HUDEP-2 (cell line): ENCODE results near the gene MAP3K3.

Experiments used
- DNase-seq, 76 experiments: peaks; one replicate each; lab custom pipeline; 2025; ENCODE audit not compliant: unreplicated experiment in 76 of 76; lab: John Stamatoyannopoulos, UW

The MAP3K3 gene

DNA sequence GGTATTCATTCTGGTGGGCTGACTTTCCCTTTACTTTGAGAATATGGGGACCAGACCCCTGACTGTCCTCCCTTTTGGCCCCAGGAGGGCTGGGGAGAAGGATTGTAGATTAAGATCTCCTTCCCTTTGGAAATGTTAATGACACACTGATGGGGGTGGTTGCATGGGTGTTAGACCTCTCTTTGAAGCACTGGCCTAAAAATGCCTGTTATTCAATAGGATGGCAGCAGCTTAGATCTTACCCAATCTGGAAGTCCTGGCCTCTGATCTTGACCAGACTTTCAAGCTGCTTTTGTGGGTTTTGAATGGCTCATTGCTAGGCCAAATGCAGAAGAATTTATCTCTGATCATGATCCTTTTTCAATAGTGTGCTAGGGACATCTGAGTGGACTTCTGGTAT, 25.7 kb downstream of the MAP3K3 start:
- DNase-seq, result no peak

DNA sequence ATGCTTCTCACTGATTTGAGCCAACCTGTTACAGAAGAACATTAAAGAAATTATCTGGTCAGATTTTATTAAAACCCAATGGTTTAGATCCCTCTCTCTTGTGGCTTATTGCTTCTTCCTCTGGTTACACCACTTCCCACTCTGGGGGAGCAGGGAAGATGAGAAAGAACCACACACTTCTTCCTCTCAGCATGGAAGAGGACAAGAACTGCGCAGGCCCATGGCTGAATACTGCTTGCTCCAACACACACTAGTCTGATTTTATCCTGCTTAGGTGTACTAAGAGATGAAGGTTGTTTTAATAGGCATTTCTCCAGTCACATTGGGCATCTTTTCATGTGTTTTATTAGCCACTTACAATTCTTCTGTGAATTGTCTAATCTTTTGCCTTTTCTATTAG, 27.6 kb downstream of the MAP3K3 start:
- DNase-seq, result no peak

DNA sequence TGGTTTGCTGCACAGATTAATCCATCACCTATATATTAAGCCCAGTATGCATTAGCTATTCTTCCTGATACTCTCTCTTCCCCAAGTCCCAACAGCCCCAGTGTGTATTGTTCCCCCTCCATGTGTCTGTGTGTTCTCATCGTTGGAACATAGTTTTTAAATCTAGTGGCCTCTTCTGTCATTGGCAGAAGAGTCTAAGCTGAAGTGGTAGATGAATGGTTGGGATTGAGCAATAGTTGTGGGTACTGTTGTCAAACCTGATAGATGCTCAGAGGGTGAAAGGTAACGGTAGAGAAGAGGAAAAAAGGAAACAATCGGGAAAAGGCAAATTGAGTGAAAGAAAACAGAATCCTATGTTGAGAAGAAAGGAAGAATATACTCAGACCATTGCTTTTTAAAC, 29.9 kb downstream of the MAP3K3 start:
- no peak for DNase-seq

DNA sequence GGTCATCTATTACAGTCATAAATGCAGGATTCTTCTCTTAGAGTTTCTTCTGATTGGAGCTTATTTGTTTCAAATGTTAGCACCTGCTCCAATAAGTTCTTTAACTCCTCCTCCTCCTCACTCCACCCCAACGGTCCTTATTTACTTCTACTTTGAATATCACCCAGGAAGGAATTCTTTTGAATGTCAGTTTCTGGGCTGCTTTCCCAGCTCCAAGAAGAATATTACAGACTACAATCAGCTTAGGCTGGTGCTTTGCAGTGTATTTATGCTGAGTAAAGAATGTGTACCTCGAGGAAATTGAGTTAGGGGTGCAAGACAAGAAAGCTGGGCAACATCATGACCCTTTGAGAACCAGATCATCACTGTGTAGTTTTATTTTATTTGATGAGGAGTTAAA, 30.8 kb downstream of the MAP3K3 start:
- DNase-seq, result no peak

DNA sequence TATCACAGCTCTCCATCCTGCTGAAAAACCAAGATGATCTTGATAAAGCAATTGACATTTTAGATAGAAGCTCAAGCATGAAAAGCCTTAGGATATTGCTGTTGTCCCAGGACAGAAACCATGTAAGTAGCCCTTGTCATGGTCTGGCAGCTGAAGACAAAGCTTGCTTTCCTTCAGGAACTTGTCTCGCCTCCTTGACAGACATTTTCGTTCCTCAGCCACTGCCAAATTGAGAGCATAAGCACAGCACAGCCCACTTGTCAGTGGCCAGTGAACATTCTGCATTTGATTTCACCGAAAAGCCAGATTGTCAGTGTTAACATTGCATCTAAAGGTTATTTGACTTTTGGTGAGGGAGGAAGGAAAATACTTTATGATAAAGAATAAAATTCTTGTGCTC, 35.6 kb downstream of the MAP3K3 start:
- DNase-seq, result no peak

DNA sequence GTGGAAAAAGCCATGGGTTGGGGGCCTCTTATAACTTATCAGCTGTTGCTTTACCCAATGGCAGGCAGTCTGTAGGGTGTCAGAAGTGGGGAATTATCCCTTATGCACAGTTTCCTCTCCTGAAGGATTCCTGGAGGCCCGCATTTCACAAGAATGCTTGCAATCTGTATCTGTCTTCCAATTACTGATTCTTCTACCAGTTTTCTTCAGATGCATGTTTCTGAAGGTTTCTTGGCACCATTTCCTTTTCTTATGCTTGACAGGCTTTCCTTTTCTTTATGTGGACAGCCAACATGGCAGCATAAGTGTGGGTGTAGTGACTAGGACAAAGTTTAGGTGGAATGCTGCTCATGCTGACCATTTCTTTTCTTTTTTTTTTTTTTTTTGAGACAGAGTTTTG, 36.1 kb downstream of the MAP3K3 start:
- no peak for DNase-seq

DNA sequence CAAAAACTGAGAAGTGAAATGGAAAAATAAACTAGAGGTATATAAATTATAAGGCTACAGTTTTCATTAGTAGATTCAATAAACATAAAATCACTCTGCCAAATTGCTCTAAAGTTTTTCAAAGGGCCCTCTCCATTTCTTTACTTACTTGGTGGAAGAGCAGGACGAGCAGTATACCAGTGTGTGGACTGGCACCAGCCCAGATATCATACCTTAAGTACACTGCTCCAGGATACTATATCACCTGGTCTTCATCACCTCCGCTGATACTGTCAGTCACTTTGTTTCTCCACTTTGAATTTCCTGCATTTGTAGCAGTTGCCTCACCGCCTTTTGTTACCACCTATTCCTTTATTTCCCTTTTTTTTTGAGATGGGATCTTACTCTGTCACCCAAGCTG, 37.6 kb downstream of the MAP3K3 start:
- no peak for DNase-seq

DNA sequence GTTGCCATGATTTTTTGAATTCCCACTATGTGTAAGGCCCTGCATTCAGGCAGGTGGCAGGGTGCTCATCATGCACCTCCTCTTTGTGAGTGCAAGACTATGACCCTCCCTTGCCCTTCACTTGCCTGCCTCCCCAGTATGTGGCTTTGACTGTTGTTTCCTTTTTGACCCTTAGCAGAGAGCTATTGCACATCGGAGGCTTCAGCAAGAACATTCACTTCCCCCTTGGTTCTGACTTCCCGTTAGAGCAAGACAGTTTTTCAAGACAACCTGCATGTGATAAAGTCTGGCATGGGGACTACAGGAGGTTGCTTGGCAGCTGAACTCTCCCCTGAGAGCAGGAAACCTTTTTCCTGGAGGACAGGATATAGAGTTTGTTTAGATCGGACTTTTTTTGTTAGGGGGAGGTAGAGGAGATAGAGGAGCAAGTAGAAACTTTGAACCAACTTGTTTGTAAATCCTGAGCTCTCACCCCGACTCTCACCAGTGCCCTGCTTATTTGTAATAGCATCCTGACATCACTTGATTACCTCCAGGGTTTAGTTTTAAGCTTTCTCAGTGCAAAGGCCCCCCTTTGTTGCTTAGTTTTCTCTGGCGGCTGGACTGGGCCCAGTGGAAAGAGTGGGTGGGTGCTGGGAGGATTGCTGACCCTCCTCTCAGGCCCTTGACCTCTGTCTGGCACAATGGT, 43.5 kb downstream of the MAP3K3 start:
- no peak for DNase-seq

DNA sequence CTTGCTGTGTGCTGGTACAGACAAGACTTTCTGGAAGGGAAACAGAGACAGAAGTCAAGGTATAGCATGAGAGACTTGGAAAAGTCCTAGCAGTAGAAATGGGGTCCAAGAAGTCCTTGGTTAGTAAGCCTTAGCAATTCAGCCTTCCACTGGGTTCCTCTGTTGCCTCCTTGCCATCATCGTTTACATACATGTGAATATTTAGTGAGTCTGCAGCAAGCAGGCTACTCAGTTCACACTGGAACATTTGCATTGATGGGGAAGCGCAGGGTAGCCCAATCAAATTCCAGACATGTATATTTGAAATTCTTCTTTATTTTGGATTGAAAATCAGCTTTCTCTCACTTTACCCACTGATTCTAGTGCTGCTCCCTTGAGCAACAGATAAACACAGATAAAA, 50.6 kb downstream of the MAP3K3 start:
- DNase-seq, result no peak

DNA sequence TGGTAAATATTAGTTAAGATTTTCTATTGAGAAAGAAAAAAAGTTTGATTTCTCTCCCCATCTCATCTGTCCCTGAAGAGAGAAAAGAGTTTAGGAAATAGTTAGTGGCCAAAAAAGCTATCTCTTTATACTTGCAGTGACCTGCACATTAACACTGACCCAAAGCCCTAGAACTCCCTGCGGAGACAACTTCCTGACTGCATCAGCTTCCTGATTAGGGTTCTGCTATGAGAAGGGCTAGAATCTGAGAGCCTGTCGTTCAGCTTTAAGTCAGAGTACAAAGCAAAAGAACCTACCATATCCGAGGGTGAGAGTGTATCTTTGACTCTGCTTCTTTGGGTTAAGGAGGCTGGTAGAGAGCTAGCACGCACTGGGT, 53.0 kb downstream of the MAP3K3 start:
- DNase-seq, result no peak

DNA sequence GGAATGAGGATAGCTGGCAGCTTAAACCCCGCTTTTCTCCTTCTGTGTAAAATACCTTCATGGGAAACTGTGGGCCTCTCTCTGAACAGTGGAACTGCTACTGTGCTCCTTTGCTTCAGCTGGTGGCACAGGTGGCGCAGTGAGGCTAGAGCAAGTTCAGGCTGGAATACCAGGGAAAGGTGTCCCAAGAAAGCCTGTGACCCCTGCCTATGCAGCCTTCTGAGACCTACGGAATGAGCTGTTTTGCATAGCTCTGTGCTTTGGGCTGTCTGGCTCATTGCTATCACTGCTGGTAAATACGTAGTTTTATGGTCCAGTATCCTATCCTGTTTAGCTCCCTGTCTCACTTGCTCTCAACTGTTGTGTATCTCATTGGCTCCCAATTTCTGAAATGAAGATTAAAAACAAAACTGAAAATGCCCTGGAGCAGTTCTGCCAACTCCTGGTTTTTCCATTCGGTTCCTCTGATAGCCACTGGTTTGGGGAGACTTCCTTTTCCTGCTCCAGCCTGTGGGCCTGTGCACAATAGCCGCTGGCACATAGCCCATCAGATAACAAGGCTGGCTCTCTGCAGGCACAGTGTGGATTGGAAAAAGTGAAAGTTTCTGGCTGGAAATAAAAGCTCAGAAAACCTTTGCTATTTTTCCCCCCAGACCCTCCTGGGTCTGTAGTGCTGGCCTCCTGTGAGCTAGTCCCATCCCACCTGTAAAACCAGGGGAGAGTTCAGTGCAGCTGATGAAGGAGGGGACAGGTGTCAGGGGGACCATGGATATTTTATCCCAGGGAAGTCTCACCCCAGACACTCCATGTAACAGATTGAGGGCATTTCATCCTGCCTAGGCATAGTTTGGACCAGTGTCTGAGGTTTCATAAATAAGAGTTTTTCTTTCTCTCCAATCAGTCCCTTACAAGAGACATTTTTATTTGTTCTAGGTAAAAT, 53.7 kb downstream of the MAP3K3 start:
- DNase-seq, result peak in 68 of 76 experiments; percentile 7 to 80 (median 52)

DNA sequence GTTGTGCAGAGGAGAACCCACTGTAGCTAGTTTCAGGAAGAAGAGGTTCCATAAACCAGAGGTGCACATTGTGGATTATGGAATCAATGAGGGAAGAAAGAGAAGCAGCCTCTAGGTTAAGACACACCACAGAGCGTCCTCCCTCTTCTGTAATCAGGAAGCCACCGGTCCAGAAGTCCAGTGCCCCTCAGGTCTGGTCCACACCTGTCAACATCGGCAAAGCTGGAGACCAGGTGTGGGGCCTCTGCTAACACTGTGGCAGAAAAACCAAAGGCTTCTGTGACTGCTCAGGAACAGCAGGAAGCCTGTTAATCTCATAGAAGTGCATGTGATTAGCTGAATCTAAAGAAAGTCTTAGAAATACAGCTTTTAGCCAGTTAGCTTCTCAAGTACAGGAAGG, 54.4 kb downstream of the MAP3K3 start:
- no peak for DNase-seq

DNA sequence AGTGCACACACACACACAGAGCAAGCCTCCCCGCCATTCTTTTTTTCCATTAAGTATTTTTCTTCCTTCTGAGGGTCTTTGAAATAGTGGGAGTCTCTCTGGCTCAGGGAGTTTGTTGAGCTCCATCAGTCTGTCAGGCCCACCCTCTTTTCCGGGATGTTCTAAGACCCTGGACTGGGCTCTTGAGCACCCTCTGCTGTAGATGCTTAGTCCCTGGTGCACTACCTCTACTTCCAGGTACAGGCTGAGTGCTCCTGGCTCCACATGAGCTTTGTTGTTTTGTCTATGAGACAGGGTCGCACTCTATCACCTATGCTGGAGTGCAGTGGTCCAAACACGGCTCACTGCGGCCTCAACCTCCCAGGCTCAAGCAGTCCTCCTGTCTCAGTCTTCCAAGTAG, 57.0 kb downstream of the MAP3K3 start:
- DNase-seq, result no peak

DNA sequence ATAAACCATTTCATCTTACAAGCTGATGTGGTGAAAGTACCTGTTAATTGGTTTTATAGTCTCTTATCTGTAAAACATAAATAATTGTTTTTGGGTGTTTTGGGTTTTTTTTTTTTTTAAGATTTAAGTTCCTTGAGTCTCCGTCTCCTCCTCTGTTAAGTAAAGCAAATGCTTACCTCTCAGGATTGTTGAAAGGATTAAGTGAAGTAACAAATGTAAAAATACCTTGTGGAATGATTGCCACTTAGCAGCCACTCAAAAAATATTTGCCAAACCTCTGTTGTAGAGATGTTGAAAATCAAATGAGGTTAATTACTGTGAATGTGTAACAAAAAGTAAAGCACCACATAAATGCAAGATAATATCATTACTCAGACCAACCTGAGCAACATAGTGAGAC, 58.5 kb downstream of the MAP3K3 start:
- DNase-seq, result no peak

DNA sequence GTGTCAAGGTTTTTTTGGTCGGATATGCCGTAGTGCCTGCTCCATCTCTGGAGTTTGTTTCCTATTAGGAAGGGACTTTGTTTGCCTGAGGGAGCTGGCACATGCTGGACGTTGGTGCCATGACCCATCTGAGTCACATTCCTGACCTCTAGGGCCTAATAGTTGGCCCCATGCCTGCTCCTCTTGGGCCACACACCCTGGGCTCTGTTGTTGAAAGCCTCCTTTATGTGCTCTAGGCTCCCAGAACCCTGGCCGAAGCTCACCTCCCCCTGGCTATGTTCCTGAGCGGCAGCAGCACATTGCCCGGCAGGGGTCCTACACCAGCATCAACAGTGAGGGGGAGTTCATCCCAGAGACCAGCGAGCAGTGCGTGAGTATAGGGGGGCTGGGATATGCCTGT, 59.3 kb downstream of the MAP3K3 start:
- no peak for DNase-seq

DNA sequence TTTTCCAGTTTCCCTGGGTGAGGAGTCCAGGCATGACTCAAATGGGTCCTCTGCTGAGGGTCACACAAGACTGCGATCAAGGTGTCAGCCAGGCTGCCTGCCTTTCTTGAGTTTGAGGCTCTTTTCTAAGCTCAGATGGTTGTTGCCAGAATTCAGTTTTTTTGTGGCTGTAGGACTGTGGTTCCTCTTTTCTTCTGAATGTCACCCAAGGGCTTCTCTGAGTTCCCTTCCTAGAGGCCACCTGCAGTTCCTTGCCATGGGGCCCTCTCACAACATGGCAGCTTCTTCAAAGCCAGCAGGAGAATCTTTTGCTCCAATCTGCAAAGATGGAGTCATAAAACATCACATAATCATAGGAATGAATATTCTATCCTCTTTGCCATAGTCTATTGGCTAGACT, 60.2 kb downstream of the MAP3K3 start:
- DNase-seq, result no peak

DNA sequence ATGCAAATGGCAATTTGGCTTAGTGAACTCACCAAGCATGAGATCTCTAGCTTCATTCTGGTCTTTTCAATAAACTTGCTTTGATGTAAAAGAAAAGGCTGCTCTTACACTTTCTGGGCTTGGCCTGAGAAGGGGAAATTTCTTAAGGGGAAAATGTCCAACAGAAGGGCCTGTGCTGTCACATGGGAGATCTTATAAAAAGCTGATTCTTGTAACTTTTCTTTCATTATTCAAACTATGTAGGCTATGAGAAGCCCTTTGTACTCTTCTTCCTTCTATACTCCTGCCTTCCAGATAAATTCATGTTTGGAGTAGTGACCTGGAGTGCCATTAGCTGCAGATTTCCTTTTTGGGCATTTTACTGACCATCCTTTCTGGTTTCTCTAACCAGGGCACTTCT, 60.8 kb downstream of the MAP3K3 start:
- DNase-seq, result no peak

DNA sequence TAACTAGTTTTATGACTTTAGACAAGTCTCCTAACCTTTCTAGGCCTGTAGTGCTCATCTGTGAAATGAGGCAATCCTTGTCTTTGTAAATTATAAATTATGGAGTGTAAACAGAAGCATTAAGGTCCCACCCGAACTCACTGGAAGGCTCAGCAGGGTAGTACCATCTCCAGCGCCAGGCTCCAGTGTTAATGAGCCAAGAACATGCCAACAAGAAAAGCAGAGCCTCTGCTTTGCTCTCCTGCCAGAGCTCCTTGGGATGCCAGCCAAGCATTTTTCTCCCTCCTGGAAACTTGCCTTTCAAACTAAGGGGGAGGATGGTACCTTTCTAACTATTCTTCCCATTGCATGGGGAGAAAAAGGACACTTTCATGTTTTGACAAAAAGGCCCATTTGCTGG, 62.8 kb downstream of the MAP3K3 start:
- no peak for DNase-seq

DNA sequence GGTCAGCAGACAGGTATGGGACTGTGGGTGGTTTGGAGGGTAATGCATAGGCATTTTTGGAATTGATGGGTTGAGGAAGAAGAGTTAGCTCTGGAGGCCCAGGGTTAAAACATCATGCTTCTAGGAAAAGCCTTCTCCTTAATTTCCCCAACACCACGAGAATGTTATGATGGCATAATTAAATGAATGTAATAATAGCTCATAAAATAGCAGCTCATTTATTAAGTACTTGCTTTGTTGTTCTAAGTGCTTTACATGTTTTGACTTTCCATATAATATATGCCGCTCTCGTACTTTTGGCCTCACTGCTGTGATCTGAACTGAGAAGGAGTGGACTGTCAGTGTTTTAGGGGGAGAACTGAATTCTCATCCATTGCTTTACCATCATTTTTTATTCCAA, 63.4 kb downstream of the MAP3K3 start:
- no peak for DNase-seq

DNA sequence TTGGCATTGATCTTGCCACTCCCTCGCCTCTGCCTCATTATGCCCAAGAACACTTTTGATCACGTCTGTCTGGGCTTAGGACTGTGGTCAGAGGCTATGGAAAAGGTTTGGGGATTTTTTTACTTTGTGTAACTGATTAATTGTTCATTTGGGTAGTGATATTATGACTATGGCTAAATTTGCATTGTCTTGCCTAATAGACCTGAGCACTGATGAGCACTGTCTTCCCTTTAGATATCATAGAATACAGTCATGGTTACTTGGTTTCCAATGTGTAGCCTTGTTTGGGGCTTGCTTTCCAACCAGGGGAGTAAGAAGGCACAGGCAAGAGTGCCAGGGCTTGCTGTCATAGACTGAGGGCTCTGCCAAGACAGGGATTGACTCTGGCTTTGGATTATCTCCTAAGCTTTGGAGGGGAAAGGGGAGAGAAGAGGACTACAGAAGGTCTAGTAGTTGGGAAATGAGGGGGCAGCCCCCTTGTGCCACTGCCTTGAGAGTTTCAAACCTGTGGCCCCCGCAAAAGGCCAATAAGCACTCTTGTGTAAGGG, 64.0 kb downstream of the MAP3K3 start:
- DNase-seq, result no peak

DNA sequence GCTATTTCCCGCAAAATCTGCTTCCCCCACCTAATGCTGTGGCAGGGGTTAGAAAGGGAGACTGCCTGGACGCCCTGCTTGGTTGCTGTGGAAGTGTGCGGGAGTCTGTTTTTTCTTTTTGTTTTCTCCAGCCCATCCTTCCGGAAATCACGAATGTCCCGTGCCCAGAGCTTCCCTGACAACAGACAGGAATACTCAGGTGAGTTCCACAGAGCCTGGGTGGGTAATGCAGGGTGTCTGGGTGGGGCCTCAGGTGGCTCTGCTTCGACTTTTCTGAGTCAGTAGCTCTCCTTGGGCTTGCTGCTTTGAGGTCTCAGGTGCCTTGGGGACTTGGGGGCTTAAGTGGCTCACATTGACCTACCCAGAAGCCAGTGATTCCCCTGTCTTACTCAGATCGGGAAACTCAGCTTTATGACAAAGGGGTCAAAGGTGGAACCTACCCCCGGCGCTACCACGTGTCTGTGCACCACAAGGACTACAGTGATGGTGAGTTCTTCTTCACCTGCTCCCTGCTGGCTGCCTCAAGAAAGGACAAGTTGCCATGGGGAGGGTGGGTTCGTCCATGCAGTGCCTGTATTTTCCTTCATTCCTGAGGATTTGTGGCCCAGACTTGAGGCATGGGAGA, 66.3 kb downstream of the MAP3K3 start:
- DNase-seq, result no peak

DNA sequence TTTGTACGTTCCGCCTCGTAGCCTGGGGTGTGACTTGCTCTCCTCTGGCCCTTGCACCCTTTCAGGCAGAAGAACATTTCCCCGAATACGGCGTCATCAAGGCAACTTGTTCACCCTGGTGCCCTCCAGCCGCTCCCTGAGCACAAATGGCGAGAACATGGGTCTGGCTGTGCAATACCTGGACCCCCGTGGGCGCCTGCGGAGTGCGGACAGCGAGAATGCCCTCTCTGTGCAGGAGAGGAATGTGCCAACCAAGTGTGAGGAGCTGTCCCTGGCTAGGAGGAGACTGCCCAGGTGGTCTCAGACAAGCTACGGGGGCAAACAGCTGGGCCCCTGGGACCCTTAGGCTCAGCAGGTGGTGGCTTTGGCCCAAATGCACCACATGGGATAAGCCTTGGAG, 67.3 kb downstream of the MAP3K3 start:
- DNase-seq, result no peak
